SU-DHL-6 (cell line): ENCODE results near the gene PRKN.

Experiments used
- CTCF ChIP-seq: fragments of 200-600 bp; sonication (generic); IDR thresholded peaks from one replicate; pipeline ENCODE4 v1.5.1; 2017; ENCODE audit warnings: antibody characterized with exemption, mild to moderate bottlenecking, low read length, moderate library complexity; ENCODE audit not compliant: insufficient read depth, poor library complexity, severe bottlenecking
- EZH2phosphoT487 ChIP-seq: fragments of 200-600 bp; sonication (generic), shearing (Covaris generic); conservative IDR thresholded peaks from 2 replicates; pipeline ENCODE4 v1.6.1; 2018; ENCODE audit warnings: mild to moderate bottlenecking, antibody characterized with exemption, low read length, moderate library complexity, mixed read lengths

- TF ChIP-seq CTCF (no peak), EZH2phosphoT487 (no peak)
Observed at GRCh38 chr6:162395181-162395580, 332.4 kb downstream of the PRKN start.
